IMR-90 (cell line): ENCODE measurements around the gene COA1. TPM values are rescaled to one million over a fixed set of nuclear protein-coding genes. Genes with fewer than 3 reads are reported as not detected.

Source experiments
- ATAC-seq: fragments of 200-7000 bp; cut with Tn5 transposase; 2 replicates; pipeline ENCODE4 v1.9.1; 2020; ENCODE audit warnings: low read depth, mild to moderate bottlenecking, moderate library complexity
- BruUV-seq: library from RNA; stranded (reverse); fragments of 400-500 nt; replicated peaks from 2 replicates; lab custom pipeline; 2021; lab: Mats Ljungman, UMichigan
- CTCF ChIA-PET: fragments of 300-600 bp; formaldehyde crosslinking; extraction: SDS; loops from one replicate; lab custom pipeline; 2021; ENCODE audit warnings: antibody characterized with exemption; lab: Yijun Ruan, JAX
- POLR2A ChIA-PET: fragments of 300-600 bp; sonication (Branson Sonifier 250); formaldehyde crosslinking; loops from one replicate; lab custom pipeline; 2022; ENCODE audit warnings: antibody characterized with exemption; ENCODE audit not compliant: unreplicated experiment; lab: Charles Lee
- DNase-seq: peaks from one replicate; pipeline ENCODE4 v3.0.0; 2013
- H2AFZ ChIP-seq: replicated peaks from 2 replicates; pipeline ENCODE3; 2013; ENCODE audit warnings: low read length, mild to moderate bottlenecking; ENCODE audit not compliant: poor library complexity
- H2AK5ac ChIP-seq: 2 replicates; pipeline ENCODE4 v1.6.1; 2013; ENCODE audit warnings: low read depth, low read length, inconsistent platforms
- H2AK9ac ChIP-seq: replicated peaks from 2 replicates; pipeline ENCODE3; 2013; ENCODE audit warnings: mild to moderate bottlenecking, low read depth, low read length, moderate library complexity; ENCODE audit not compliant: poor library complexity
- H2BK120ac ChIP-seq: 2 replicates; pipeline ENCODE4 v1.6.1; 2013; ENCODE audit warnings: low read depth, low read length, inconsistent platforms
- H2BK15ac ChIP-seq: 3 replicates; pipeline ENCODE4 v1.6.1; 2013; ENCODE audit warnings: low read depth, low read length, inconsistent platforms
- H2BK20ac ChIP-seq: 2 replicates; pipeline ENCODE4 v1.6.1; 2013; ENCODE audit warnings: low read depth, mild to moderate bottlenecking, inconsistent platforms, low read length, moderate library complexity
- H2BK5ac ChIP-seq: 2 replicates; pipeline ENCODE4 v1.6.1; 2013; ENCODE audit warnings: mild to moderate bottlenecking, low read depth, low read length, inconsistent platforms; ENCODE audit not compliant: poor library complexity, severe bottlenecking
- H3K14ac ChIP-seq: replicated peaks from 2 replicates; pipeline ENCODE4 v1.6.1; 2013; ENCODE audit warnings: low read depth, low read length, inconsistent platforms
- H3K18ac ChIP-seq: 2 replicates; pipeline ENCODE4 v1.6.1; 2013; ENCODE audit warnings: low read depth, low read length, control low read depth
- H3K23ac ChIP-seq: 2 replicates; pipeline ENCODE4 v1.6.1; 2013; ENCODE audit warnings: low read depth, low read length, inconsistent platforms
- H3K27ac ChIP-seq: 2 replicates; pipeline ENCODE4 v1.5.1; 2013; ENCODE audit warnings: mild to moderate bottlenecking, control low read depth, low read length; ENCODE audit not compliant: insufficient read depth
- H3K27me3 ChIP-seq: 2 replicates; pipeline ENCODE4 v1.6.1; 2013; ENCODE audit warnings: low read length; ENCODE audit not compliant: control insufficient read depth, insufficient read depth
- H3K36me3 ChIP-seq: 2 replicates; pipeline ENCODE4 v1.6.1; 2013; ENCODE audit warnings: low read length, mixed read lengths; ENCODE audit not compliant: control insufficient read depth, insufficient read depth
- H3K4ac ChIP-seq: 2 replicates; pipeline ENCODE4 v1.6.1; 2013; ENCODE audit warnings: low read depth, low read length, inconsistent platforms
- H3K4me1 ChIP-seq: 2 replicates; pipeline ENCODE4 v1.6.1; 2013; ENCODE audit warnings: low read length, mixed read lengths; ENCODE audit not compliant: control insufficient read depth, insufficient read depth
- H3K4me2 ChIP-seq: 2 replicates; pipeline ENCODE4 v1.6.1; 2013; ENCODE audit warnings: low read depth, mild to moderate bottlenecking, control low read depth, low read length, moderate library complexity
- H3K4me3 ChIP-seq: 2 replicates; pipeline ENCODE4 v1.5.1; 2013; ENCODE audit warnings: low read depth, mild to moderate bottlenecking, control low read depth, low read length, moderate library complexity; ENCODE audit not compliant: insufficient read depth
- H3K56ac ChIP-seq: 2 replicates; pipeline ENCODE4 v1.6.1; 2013; ENCODE audit warnings: low read length, inconsistent platforms; ENCODE audit not compliant: insufficient read depth; ENCODE audit errors: extremely low read depth
- H3K79me1 ChIP-seq, 2 experiments: 2 replicates each; pipeline ENCODE4 v1.6.1; 2013; ENCODE audit warnings: low read length in 2 of 2, inconsistent platforms in 1 of 2, low read depth in 1 of 2
- H3K9ac ChIP-seq: 2 replicates; pipeline ENCODE4 v1.6.1; 2013; ENCODE audit warnings: low read depth, low read length, control low read depth
- H3K9me1 ChIP-seq: 2 replicates; pipeline ENCODE4 v1.6.1; 2013; ENCODE audit warnings: low read length, inconsistent platforms; ENCODE audit not compliant: insufficient read depth
- H3K9me3 ChIP-seq: 2 replicates; pipeline ENCODE4 v1.6.1; 2013; ENCODE audit warnings: low read length; ENCODE audit not compliant: control insufficient read depth, insufficient read depth
- H4K20me1 ChIP-seq: 2 replicates; pipeline ENCODE4 v1.6.1; 2013; ENCODE audit warnings: low read length, inconsistent platforms; ENCODE audit not compliant: insufficient read depth
- H4K5ac ChIP-seq: 2 replicates; pipeline ENCODE4 v1.6.1; 2013; ENCODE audit warnings: mild to moderate bottlenecking, low read depth, low read length, control low read depth
- H4K8ac ChIP-seq, 2 experiments: 2 replicates each; pipeline ENCODE4 v1.6.1; 2013; ENCODE audit warnings: low read depth in 2 of 2, low read length in 2 of 2, control low read depth in 1 of 2, inconsistent platforms in 1 of 2
- H4K91ac ChIP-seq: 2 replicates; pipeline ENCODE4 v1.6.1; 2013; ENCODE audit warnings: low read depth, low read length, inconsistent platforms; ENCODE audit not compliant: insufficient read depth
- BHLHE40 ChIP-seq: fragments of 150-350 bp; IDR thresholded peaks from 2 replicates; pipeline ENCODE4 v1.6.1; 2016; ENCODE audit warnings: mild to moderate bottlenecking, low read depth, low read length
- CEBPB ChIP-seq: IDR thresholded peaks from 2 replicates; pipeline ENCODE4 v1.6.1; 2012; ENCODE audit warnings: low read depth, low read length, improper control_type of control experiment
- CHD1 ChIP-seq: IDR thresholded peaks from 2 replicates; pipeline ENCODE4 v1.6.1; 2012; ENCODE audit warnings: low read depth, low read length, improper control_type of control experiment
- FOS ChIP-seq: fragments of 150-350 bp; IDR thresholded peaks from 2 replicates; pipeline ENCODE4 v1.6.1; 2016; ENCODE audit warnings: low read depth, low read length
- MAFK ChIP-seq: IDR thresholded peaks from 2 replicates; pipeline ENCODE4 v1.6.1; 2012; ENCODE audit warnings: low read depth, low read length, improper control_type of control experiment
- MAZ ChIP-seq: IDR thresholded peaks from 2 replicates; pipeline ENCODE4 v1.6.1; 2012; ENCODE audit warnings: low read depth, mild to moderate bottlenecking, low read length, improper control_type of control experiment, moderate library complexity, borderline replicate concordance
- NFE2L2 ChIP-seq: fragments of 150-350 bp; IDR thresholded peaks from 2 replicates; pipeline ENCODE4 v1.6.1; 2016; ENCODE audit warnings: low read depth, mild to moderate bottlenecking, low read length
- POLR2A ChIP-seq: IDR thresholded peaks from 2 replicates; pipeline ENCODE4 v1.6.1; 2012; ENCODE audit warnings: mild to moderate bottlenecking, low read depth, low read length
- RAD21 ChIP-seq: IDR thresholded peaks from 2 replicates; pipeline ENCODE4 v1.6.1; 2012; ENCODE audit warnings: low read length, improper control_type of control experiment
- WGBS, 2 experiments: methylation state at CpG; one replicate each; pipeline versions ENCODE4 v1.1.5 to v1.1.7; 2013; ENCODE audit warnings: missing lambda C conversion rate in 2 of 2; ENCODE audit not compliant: insufficient read length in 1 of 2; ENCODE audit errors: extremely low coverage in 2 of 2; 5-methylcytosine and 5-hydroxymethylcytosine counted together
- dilution Hi-C: fragments of 300-500 bp; cut with HindIII; formaldehyde crosslinking; loops from one replicate; pipeline ENCODE4 v1.14.3; 2018; ENCODE audit warnings: low sequenced_read_pairs; ENCODE audit not compliant: unreplicated experiment
- in situ Hi-C: fragments of 300-500 bp; cut with MboI; formaldehyde crosslinking; loops from 3 replicates; pipeline ENCODE4 v1.14.3; 2019; ENCODE audit warnings: low sequenced_read_pairs, inconsistent platforms, mixed read lengths
- intact Hi-C: fragments of 100-400 bp; cut with micrococcal nuclease; formaldehyde crosslinking; loops from 2 replicates; pipeline ENCODE4 v1.10.0; 2022
- polyA plus RNA-seq, 3 experiments: library from polyadenylated mRNA; depleted of rRNA; stranded (reverse); fragments of >200 nt; gene quantifications; 2 replicates each; pipeline ENCODE4 v1.2.3, GENCODE V29; 2012; ENCODE audit warnings: low replicate concordance in 1 of 3
- total RNA-seq: library from RNA; depleted of rRNA; stranded (reverse); fragments of >200 nt; gene quantifications from 2 replicates; pipeline ENCODE4 v1.2.3, GENCODE V29; 2012

COA1 gene
- total and polyA plus RNA-seq, 2 of the 4 experiments (the other 2 are of a cell fraction): 34.2 to 59.5 TPM

DNA sequence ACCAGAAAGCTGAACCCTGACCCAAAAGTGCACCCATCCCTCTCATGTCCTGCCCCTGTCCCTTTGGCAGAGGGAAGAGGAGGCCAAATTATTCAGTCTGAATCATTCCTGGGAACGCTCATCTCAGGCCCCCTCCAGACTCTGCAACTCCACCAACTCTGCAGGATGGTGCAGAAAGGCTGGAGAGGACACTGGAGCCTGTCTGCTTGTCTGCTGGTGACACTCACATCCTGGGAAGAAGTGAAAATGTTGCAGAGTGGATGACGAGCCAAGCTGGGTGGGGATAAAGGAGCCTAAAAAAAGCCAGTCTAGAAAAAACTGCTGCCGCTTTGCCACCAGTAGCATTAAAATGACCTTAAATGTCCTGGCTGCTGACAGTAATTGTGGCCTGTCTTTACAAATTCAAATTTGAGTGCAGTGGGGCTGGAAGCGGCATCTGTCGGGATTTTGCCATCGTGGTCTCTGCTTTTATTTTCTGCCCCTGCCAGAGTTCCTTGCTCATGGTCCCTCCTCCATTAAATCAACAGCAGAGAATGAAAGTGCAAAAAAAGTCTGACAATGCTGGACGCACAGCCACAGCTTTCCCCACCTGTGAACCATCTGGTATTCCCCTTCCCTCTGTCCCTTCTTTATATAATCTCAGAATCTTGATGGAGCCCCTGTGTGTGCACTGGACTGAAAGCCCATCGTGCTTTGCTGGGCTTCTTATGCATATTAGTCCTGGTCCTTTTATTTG is 82.6 kb downstream of the COA1 start:
- DNase-seq: peak; percentile 60
- Histone ChIP-seq H3K23ac (peak overlapping the region; percentile 97), H3K9ac (peak overlapping the region; percentile 78), H4K5ac (peak overlapping the region; percentile 77), H3K4me2 (peak overlapping the region; percentile 75), H2BK120ac (peak overlapping the region; percentile 96), H3K56ac (peak overlapping the region; percentile 96), H4K20me1 (no peaks in the 10 kb centered on the region), H2BK15ac (peak overlapping the region; percentile 59), H2BK20ac (peak overlapping the region; percentile 83), H3K27me3 (no peaks in the 10 kb centered on the region), H3K9me1 (peaks cover 28% of the 10 kb centered on the region), H2AFZ (peak overlapping the region; percentile 60), H3K18ac (peak overlapping the region; percentile 77), H3K27ac (peak overlapping the region; percentile 95), H2AK5ac (peak overlapping the region; percentile 87), H2BK5ac (peak overlapping the region; percentile 100), H3K4ac (peak overlapping the region; percentile 94), H3K9me3 (no peaks in the 10 kb centered on the region), H3K4me1 (peaks cover 38% of the 10 kb centered on the region), H3K14ac (peak overlapping the region; percentile 96), H4K8ac (peak overlapping the region; percentile 61 to 96), H3K79me1 (peaks cover 22 to 70% of the 10 kb centered on the region in 2 experiments), H3K4me3 (peak overlapping the region; percentile 0; the same call in 1 of the 2 replicates), H4K91ac (peak overlapping the region; percentile 96), H2AK9ac (peak overlapping the region; percentile 99), H3K36me3 (peaks cover 13% of the 10 kb centered on the region)
- 0% methylated on average over 1 of the region's 8 CpGs; no CpG with 5 or more reads in 1 of the 2 experiments for WGBS, 2 experiments
- ChIA-PET POLR2A (interaction anchor here (0.6 kb wide), 2 partner anchors 92 to 1413 kb away, joined by 3 to 16 read pairs; no protein-coding TSS in a partner anchor), CTCF (interaction anchor here (0.6 to 2.5 kb wide), 4 partner anchors 25 to 67 kb away, joined by 3 to 13 read pairs (median 8); partner anchors contain the start of gene STK17A)
- TF ChIP-seq CEBPB (no peak), MAFK (no peak), NFE2L2 (no peak), MAZ (0 out of 2 replicates have a peak, but pooled peaks have one; percentile 11), RAD21 (no peak), BHLHE40 (no peak), POLR2A (peak; percentile 63; the same call in 1 of the 2 replicates), CHD1 (no peak), FOS (0 out of 2 replicates have a peak, but pooled peaks have one; percentile 19)
- intact Hi-C loops (loop anchor here (2.0 kb wide), 1 partner anchor 192 kb away; no protein-coding TSS in a partner anchor), dilution Hi-C loops (no loop called here), in situ Hi-C loops (loop anchor here (5.0 kb wide), 1 partner anchor 46 kb away; no protein-coding TSS in a partner anchor)
- no TSS peak for BruUV-seq
- ATAC-seq: peak; percentile 5
